Measurements from ENCODE around the gene MEAF6. TPM values are rescaled to one million over a fixed set of nuclear protein-coding genes. Genes with fewer than 3 reads are reported as not detected.

MEAF6 gene
- total RNA-seq, 1 experiment from 2014 or later: 64.6 TPM

DNA sequence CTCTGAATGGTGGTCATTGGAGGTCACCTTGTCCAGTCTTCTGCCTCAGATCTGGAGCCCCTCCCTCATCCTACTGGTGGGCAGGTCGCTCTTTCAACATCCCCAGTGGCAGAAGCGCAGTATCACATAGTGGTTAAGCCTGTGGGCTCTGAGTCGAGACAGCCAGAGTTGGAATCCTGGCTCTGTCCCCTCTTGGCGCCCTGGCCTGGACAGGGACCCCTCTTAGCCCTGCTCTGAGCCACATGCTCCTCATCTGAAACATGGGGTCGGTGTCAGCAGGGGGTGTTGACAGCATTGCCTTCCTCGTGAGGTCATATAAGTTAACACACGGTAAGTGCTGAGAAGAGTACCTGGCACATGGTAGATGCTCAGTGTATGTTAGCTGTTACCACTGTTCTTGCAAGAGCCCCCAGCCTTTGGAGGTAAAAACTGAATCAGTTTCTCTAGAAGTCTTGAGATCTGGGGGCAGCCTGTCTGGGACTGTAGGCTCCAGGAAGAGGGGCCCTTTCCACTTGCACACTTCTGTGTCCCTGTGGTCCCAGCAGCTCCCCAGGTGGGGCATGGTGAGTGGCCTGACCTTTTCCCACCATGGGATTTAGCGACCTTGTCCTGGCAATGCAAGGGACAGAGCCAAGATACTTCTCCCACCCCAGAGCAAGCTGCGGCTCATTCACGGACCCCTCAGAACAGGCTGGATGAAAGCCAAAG, 33.8 kb downstream of the MEAF6 start:
- Histone ChIP-seq H3K27me3 (no peaks in the 10 kb centered on the region), H3K36me3 (peaks cover 60% of the 10 kb centered on the region), H3K4me3 (no peak overlapping the region), H3K9me3 (no peaks in the 10 kb centered on the region)
- DNase-seq: no peak

DNA sequence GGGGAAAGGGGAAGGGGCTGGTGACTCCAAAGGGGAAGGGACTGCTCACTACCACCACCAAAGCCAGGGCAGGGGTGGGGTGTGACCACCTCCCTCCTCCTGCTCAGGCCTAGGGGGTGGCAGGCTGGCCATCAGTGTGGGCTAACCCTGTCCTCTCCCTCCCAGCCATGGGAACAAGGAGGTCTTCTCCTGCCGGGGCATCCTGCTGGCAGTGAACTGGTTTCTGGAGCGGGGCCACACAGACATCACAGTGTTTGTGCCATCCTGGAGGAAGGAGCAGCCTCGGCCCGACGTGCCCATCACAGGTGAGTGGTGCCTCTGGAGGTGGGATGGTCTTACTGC, 34.5 kb downstream of the MEAF6 start:
- peak overlapping the region; percentile 28; the same call in 1 of the 2 replicates for H3K4me3 ChIP-seq
- no peaks in the 10 kb centered on the region for H3K27me3 ChIP-seq
- no peaks in the 10 kb centered on the region for H3K9me3 ChIP-seq
- H3K36me3 ChIP-seq: peaks cover 60% of the 10 kb centered on the region
- no peak for DNase-seq

DNA sequence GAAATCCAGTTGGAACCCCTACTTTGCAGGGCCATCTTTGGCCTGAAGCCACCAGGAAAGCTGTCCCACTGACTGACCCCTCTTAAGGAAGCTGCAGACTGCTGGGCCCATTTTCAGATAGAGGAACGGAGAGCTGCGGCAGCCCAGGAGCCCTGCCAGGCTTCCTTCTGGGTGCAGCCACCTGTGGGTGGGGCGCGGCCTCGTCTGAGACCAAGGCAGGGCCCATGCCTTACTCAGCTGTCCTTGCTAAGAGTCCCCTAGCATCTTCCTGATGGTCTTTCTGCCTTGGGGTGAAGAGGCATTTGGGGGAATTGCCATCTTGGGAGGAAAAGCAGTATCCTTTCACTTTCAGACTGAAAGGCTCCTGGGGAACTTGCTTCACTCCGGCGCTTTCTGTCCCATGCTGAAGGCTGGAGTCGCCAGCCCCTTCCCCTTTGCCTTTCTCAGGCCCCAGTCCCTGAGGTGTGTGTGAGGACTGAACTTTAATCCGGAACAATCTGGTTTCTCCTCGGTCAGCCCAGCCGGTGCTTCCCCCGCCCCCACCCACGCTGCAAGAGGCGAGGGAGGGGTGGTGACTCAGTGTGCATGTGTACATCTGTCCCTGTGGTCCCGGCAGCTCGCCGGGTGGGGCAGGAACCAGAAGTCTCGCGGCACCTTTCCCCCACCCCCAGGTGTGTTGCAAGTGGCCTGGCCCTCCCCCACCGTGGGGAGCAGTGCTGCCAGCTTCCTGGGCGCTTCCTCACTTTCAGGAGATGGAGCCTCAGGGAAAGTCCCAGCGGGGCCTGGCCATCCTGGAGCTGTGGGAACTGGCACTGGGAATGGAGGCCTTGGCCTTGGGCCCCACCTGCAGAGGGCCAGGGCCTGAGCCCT, 35.1 kb downstream of the MEAF6 start:
- H3K9me3 ChIP-seq: no peaks in the 10 kb centered on the region
- peaks cover 60% of the 10 kb centered on the region for H3K36me3 ChIP-seq
- peak overlapping the region; percentile 28 for H3K4me3 ChIP-seq
- peak; percentile 90 for DNase-seq
- H3K27me3 ChIP-seq: no peaks in the 10 kb centered on the region

DNA sequence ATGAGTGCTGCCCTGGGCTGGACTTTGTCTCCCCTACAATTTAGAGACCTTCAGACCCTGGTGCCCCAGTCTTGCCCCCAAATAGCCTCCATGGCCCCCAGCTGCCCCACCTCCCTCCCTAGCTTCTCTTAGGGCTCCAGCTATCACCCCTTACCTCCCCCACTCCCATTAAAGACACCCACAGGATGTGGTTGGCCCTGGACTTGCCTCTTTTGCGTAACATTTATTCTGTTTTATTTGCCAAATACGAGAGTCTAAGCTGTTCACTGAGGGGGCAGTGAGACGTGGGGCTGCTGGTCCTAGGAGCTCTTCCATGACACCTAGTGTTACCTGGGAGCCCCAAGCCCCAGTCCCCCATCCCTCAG, 35.7 kb downstream of the MEAF6 start:
- DNase-seq: no peak

DNA sequence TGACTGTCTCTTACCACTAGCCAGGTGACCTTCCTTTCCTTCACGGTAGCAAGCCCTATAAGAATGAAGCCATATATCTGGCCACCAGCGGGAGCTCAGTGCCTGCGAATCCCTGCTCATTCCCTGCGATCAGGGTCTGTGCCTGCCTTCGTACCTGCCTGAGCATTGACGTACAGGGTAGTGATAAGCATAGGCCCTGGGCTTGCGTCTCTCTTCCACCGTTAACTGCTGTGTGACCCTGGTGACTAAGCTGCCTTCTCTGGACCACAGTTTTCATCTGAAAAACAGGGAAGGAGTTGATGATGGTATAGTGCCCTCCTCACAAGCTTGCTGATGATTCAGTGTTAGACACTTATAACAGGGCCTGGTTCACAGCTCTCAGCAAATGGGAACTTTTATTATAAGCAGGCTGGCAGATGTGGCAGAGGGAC, 36.1 kb downstream of the MEAF6 start:
- Histone ChIP-seq H3K27me3 (no peaks in the 10 kb centered on the region), H3K9me3 (no peaks in the 10 kb centered on the region), H3K4me3 (no peak overlapping the region), H3K36me3 (peaks cover 58% of the 10 kb centered on the region)
- no peak for DNase-seq

More for the DNA sequence above, 35.7 kb downstream of the MEAF6 start:
- Histone ChIP-seq H3K4me3 (no peak overlapping the region; the same call in 1 of the 2 replicates), H3K36me3 (peaks cover 58% of the 10 kb centered on the region), H3K9me3 (no peaks in the 10 kb centered on the region), H3K27me3 (no peaks in the 10 kb centered on the region)

DNA sequence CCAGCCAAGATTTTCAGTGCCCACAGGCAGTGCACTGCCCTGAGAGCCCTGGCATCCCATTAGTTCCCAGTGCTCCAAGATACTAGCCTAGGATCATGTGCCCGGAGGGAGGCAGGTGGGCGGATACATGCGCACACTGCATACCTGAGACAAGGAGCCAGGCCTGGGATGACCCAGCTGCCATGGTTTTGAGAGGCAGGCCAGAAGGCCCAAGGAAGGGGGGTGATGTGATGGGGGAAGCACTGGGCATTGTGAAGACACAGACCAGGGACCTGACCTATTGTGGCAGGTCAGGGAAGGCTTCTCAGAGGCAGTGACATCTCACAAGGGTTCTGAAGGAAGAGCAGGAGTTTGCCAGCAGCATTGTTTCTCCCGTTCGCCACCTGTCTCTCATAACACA, 36.6 kb downstream of the MEAF6 start:
- no peaks in the 10 kb centered on the region for H3K27me3 ChIP-seq
- no peaks in the 10 kb centered on the region for H3K9me3 ChIP-seq
- no peak overlapping the region for H3K4me3 ChIP-seq
- peaks cover 58% of the 10 kb centered on the region for H3K36me3 ChIP-seq
- no peak for DNase-seq

DNA sequence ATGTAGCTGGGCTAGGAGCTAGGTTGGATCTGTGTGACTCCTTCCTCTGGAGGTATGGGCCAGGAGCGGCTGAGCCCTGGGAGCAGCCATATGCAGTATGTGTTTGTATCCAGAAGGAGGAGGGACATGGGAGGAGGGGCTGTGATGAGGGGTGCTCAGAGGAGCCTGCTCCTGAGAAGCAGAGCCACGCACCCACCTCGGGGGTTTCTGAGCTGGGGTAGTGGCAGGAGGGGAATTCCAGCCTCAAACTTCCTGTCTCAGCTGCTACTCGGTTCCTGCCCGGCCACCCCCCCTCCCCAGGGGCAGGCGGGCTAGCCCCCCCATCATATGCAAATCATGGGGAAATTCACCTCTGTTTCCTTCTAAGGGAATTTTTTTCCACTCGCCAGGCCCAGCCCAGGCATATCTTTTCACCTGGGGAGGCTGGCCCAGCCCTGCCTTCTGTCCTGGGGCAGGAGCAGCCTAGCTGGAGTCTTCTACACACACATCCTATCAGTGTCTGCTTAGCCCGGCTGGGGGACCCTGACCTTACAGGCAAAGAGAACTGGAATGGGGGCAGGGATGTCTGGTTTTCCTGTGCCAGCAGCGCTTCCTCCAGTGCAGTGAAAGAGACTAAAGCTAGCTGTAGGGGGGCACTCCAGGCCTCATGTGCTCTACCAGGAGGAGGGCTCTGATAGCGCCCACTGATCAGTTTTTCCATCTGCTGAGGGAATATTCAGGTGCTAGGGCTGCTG, 37.2 kb downstream of the MEAF6 start:
- peaks cover 52% of the 10 kb centered on the region for H3K36me3 ChIP-seq
- H3K9me3 ChIP-seq: no peaks in the 10 kb centered on the region
- H3K4me3 ChIP-seq: peak overlapping the region; percentile 72
- H3K27me3 ChIP-seq: no peaks in the 10 kb centered on the region
- DNase-seq: peak; percentile 41

DNA sequence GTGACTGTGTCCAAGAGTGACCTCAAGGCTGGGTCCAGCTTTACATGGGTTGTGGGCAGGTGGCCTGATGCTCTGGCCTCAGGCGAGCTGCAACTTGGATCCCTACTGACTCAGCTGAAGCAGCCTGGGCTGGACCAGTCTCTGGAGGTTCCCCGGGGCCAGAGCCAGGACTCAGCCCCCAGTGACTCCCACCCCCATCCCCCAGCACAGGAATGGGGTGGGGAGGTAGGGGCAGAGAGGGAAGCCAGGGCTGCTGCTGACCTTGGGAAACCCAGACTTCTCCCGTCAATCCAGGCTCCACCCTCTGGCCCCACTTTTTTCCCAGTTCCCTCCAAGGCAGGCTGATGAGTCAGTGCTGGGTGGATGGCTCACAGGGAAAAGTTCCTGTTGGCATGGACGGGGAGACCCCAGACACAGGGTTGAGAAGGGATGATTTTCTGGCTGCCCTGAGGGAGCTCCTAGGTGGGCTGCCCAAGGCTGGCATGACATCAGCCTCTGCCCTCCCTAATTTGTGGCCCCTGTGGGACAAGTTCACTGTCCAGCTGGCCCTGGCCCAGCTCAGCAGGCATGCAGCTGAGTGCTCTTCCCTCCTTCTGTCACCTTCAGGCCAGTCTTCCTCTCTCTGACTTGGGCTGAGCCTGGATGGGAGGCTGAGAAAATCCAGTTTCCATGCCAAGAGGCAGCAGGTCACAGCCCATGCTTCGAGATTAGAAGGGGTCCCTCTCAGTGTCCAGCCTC, 37.9 kb downstream of the MEAF6 start:
- Histone ChIP-seq H3K4me3 (peak overlapping the region; percentile 72), H3K9me3 (no peaks in the 10 kb centered on the region), H3K27me3 (no peaks in the 10 kb centered on the region), H3K36me3 (peaks cover 48% of the 10 kb centered on the region)
- peak; percentile 88 for DNase-seq

DNA sequence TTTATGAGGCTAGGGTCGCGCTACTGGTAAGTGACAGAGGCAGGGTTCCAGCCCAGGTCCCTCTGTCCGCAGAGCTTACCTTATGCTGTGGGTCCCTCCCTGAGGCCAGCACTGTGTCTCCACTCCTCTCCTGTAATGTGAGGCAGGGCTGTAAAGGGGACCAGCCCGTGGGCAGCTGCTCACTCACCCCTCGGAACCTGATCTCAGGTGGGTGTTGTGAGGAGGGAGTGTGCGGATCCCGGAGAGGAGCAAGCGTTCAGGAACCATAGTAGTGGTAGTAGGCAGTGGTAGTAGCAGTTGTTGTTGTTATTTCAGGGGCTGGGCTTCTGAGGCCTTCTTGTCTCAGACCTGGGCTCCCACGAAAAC, 38.5 kb downstream of the MEAF6 start:
- DNase-seq: no peak
- no peaks in the 10 kb centered on the region for H3K9me3 ChIP-seq

DNA sequence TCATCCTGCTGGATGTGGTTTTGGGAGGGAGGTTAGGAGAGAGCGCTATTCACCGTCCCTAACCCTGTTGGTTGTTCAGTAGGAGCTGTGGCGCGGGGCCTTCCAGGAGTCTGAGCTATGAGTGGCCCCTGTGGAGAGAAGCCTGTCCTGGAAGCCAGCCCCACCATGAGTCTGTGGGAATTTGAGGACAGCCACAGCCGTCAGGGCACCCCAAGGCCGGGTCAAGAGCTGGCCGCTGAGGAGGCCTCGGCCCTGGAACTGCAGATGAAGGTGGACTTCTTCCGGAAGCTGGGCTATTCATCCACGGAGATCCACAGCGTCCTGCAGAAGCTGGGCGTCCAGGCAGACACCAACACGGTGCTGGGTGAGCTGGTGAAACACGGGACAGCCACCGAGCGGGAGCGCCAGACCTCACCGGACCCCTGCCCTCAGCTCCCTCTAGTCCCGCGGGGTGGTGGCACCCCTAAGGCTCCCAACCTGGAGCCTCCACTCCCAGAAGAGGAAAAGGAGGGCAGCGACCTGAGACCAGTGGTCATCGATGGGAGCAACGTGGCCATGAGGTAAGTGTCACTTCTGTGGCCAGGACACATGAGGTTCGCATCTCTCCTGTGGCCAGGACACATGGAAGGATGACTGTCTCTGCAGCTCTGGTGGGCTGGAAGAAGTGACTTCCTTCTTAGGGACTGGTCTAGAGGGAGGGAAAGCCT, 39.0 kb downstream of the MEAF6 start:
- Histone ChIP-seq H3K4me3 (peak overlapping the region; percentile 72), H3K27me3 (no peaks in the 10 kb centered on the region), H3K9me3 (no peaks in the 10 kb centered on the region), H3K36me3 (peaks cover 37% of the 10 kb centered on the region)
- DNase-seq: no peak

More for the DNA sequence above, 38.5 kb downstream of the MEAF6 start:
- peak overlapping the region; percentile 72 for H3K4me3 ChIP-seq
- H3K27me3 ChIP-seq: no peaks in the 10 kb centered on the region
- peaks cover 43% of the 10 kb centered on the region for H3K36me3 ChIP-seq

DNA sequence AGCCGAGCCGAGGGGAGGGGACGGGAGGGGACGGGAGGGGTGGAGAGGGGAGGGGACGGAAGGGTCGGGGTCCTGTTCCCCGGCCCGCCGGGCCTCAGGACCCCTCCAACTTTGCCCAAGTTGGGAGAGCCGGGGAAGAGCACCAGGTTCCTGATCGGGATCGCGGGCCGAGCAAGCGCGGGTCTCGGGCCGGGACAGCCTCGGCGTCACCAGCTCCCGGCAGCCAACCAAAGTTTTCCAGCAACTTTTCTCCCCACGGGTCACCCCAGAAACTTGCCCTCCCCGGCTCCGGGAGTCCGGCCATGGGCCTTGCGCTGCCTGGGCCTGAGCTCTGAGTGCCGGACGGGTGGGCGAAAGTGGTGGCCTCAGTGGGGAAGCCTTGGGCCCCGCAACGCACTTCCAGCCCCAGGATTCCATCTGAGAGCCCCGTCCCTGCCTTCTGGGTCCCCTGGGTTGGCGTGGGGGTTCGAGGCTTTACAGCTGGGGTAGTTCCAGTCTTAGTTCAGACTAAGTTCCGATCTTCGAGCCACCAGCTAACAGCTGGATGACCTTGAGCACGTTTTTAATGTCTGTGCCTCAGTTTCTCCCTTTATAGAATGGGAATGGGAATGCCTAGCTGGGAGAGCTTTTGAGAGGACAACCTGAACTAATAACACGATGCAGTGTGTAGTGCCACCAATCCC, 39.7 kb downstream of the MEAF6 start:
- Histone ChIP-seq H3K27me3 (no peaks in the 10 kb centered on the region), H3K4me3 (peak overlapping the region; percentile 72)
- no peak for DNase-seq

DNA sequence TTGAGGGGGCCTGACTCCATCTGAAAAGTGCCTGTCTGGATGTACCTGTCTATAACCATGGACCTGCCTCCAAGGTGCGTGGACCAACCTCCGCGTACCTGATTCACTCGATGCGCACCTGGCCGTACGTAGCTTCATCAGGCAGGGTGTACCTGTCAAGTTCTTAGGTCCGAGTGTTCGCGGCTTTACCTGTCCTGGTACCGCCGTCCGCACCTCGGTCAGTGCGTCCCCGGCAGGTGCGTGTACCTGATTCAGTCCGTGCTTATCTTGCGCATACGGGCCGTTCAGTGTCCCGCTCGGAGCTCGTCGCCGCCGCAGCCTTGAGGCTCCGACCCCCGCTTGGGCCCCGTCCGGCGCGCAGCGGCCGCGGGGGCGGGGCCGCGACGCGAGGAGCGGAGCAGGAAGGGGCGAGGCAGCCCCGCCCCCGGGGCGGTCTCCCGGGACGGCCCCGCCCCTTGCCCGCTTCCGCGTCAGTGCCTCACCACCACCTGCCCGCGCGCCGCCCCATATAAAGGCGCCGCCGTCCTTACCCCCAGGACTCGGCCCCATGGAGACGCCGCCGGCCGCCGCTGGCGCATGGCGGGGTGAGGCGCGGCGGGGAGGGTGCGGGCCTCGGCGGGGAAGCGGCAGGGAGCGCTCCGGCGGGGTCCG, 40.4 kb downstream of the MEAF6 start, which contains the start of gene ZC3H12A:
ZC3H12A (plus strand) TSS at position 535 of the 651 bp plus-strand sequence. CDS start 917 bp downstream, outside the sequence.
- Histone ChIP-seq H3K27me3 (no peaks in the 10 kb centered on the region), H3K36me3 (peaks cover 24% of the 10 kb centered on the region), H3K9me3 (no peaks in the 10 kb centered on the region), H3K4me3 (peak within 1 kb of the TSS; percentile 72)
- DNase-seq: peak; percentile 84

More for the DNA sequence above, 39.7 kb downstream of the MEAF6 start:
- H3K9me3 ChIP-seq: no peaks in the 10 kb centered on the region
- peaks cover 30% of the 10 kb centered on the region for H3K36me3 ChIP-seq

DNA sequence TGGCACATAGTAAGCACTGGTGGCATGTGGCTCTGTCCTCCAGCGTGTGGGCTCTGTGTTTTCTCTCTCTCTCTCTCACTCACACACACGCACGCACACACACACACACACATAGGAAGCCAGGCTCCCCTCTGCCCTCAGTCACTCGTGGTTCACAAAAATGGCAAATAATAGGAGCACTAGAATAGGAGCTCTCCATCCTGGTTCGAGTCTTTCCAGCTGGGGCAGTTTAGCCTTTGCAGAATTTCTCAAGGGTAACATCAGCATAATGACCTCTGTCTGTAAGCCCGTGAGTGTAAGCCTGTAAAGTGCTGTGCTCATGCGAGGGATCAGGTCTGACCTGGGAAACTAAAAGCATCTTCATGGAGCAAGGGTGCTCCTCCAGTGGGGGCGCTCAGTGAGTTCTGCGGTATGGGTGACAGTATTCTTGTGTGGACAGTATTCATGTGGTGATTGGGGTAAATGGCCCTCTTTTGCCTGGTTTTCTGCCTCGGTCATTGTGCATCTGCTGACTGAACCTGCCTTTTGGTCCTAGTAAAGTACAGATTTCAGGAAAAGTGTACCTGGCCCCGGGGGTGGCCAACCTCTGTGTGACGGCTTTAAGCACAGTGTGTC, 41.0 kb downstream of the MEAF6 start:
- peak overlapping the region; percentile 72 for H3K4me3 ChIP-seq
- peaks cover 20% of the 10 kb centered on the region for H3K36me3 ChIP-seq
- H3K27me3 ChIP-seq: no peaks in the 10 kb centered on the region
- no peak for DNase-seq
- H3K9me3 ChIP-seq: no peaks in the 10 kb centered on the region

DNA sequence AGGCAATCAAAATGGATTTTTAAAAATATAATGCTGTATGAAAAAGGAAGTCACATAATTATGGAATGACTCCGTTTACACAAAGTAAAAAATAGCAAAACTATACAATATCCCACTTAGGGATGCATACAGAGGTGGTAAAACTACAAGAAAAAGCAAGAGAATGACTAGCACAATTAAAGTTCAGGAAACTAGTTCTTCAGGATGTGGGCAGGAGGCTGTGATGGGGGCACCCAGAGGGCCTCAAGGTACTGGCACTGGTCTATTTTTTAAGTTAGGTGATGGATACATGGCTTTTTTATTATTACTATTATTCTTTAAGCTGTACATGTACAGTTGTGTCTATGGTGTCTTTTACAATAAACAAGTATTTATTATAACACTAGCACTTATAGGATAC, 41.6 kb downstream of the MEAF6 start:
- no peak for DNase-seq
- H3K4me3 ChIP-seq: no peak overlapping the region
- H3K9me3 ChIP-seq: no peaks in the 10 kb centered on the region

DNA sequence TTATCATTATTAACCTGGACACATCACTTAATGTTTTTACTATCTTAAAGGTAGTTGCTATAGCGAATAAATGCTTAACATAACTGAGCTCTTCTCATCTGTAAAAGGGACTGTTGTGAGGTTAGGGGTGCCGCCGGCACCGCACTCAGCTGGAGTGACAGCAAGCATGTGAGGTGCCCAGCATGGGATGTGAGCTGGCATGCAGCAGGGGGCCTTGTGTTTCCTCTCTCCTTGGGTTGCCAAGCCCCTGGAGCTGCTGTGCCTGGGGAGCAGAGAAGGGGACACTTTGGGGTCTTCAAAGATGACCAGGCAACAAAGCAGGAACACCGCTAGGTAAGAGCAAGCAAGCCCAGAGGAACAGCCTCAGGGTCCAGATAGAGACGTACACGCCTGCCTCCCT, 42.3 kb downstream of the MEAF6 start:
- Histone ChIP-seq H3K27me3 (no peaks in the 10 kb centered on the region), H3K9me3 (no peaks in the 10 kb centered on the region), H3K36me3 (peaks cover 9% of the 10 kb centered on the region), H3K4me3 (no peak overlapping the region)
- no peak for DNase-seq

More for the DNA sequence above, 41.6 kb downstream of the MEAF6 start:
- H3K36me3 ChIP-seq: peaks cover 16% of the 10 kb centered on the region
- no peaks in the 10 kb centered on the region for H3K27me3 ChIP-seq

Data from MG63 (cell line).